Fibroblast of skin of left biceps (primary cell): Measurements from ENCODE around the gene FAM181A.

Experiments used
- DNase-seq, 2 experiments: peaks; one replicate each; pipeline ENCODE4 v3.0.0-alpha.2; 2013; ENCODE audit warnings: low read depth in 2 of 2

FAM181A gene

GRCh38 chr14:93926873-93927799, at the start of gene FAM181A:
Gene FAM181A, plus strand, starts transcription at chr14:93927344. Its CDS starts 942 bp downstream, at chr14:93928286.
- DNase-seq = no peak

- no peak for DNase-seq
These were observed 48.9 kb upstream of the FAM181A start for GRCh38 chr14:93878212-93878611.

- DNase-seq = no peak
These were observed 48.3 kb upstream of the FAM181A start for GRCh38 chr14:93878871-93879270.

- DNase-seq = no peak
These were observed 47.7 kb upstream of the FAM181A start for GRCh38 chr14:93879362-93879983.

GRCh38 chr14:93880021-93880820, 46.9 kb upstream of the FAM181A start:
- DNase-seq = peak; percentile 36

- DNase-seq = no peak
These were observed 42.2 kb upstream of the FAM181A start for GRCh38 chr14:93884950-93885349.

GRCh38 chr14:93888995-93889394, 38.1 kb upstream of the FAM181A start:
- no peak for DNase-seq

GRCh38 chr14:93889739-93890483, 37.2 kb upstream of the FAM181A start:
- no peak for DNase-seq

- no peak for DNase-seq
These were observed 35.2 kb upstream of the FAM181A start for GRCh38 chr14:93891756-93892504.

- no peak for DNase-seq
These were observed 34.7 kb upstream of the FAM181A start for GRCh38 chr14:93892505-93892839.

- peak; percentile 7 to 16 for DNase-seq
These were observed 34.1 kb upstream of the FAM181A start for GRCh38 chr14:93892923-93893558.

GRCh38 chr14:93893661-93894261, 33.4 kb upstream of the FAM181A start:
- no peak for DNase-seq

GRCh38 chr14:93895023-93895604, 32.0 kb upstream of the FAM181A start:
- no peak for DNase-seq

GRCh38 chr14:93897476-93897845, 29.7 kb upstream of the FAM181A start:
- DNase-seq = no peak

- DNase-seq = no peak
These were observed 29.0 kb upstream of the FAM181A start for GRCh38 chr14:93898081-93898611.

GRCh38 chr14:93898731-93899130, 28.4 kb upstream of the FAM181A start:
- DNase-seq = no peak

GRCh38 chr14:93901813-93902212, 25.3 kb upstream of the FAM181A start:
- DNase-seq = no peak

- no peak for DNase-seq
These were observed 24.4 kb upstream of the FAM181A start for GRCh38 chr14:93902619-93903307.
